Hepatocyte (in vitro differentiated cells): ENCODE results near the gene SPATS2.

Source experiments
- EZH2phosphoT487 ChIP-seq: fragments of 200-600 bp; sonication (generic); IDR thresholded peaks from one replicate; pipeline ENCODE4 v1.6.1; 2018; ENCODE audit warnings: antibody characterized with exemption, mild to moderate bottlenecking, low read depth, moderate library complexity; ENCODE audit not compliant: unreplicated experiment, severe bottlenecking
- TF ChIP-seq, protein P1 (sequence below): fragments of 200-600 bp; sonication (generic); IDR thresholded peaks from 2 replicates; pipeline ENCODE4 v1.5.1; 2016; ENCODE audit warnings: antibody characterized with exemption, mild to moderate bottlenecking; ENCODE audit not compliant: poor library complexity

- TF ChIP-seq, protein P1, sequence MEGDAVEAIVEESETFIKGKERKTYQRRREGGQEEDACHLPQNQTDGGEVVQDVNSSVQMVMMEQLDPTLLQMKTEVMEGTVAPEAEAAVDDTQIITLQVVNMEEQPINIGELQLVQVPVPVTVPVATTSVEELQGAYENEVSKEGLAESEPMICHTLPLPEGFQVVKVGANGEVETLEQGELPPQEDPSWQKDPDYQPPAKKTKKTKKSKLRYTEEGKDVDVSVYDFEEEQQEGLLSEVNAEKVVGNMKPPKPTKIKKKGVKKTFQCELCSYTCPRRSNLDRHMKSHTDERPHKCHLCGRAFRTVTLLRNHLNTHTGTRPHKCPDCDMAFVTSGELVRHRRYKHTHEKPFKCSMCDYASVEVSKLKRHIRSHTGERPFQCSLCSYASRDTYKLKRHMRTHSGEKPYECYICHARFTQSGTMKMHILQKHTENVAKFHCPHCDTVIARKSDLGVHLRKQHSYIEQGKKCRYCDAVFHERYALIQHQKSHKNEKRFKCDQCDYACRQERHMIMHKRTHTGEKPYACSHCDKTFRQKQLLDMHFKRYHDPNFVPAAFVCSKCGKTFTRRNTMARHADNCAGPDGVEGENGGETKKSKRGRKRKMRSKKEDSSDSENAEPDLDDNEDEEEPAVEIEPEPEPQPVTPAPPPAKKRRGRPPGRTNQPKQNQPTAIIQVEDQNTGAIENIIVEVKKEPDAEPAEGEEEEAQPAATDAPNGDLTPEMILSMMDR = no peak
- peak; percentile 74 for TF ChIP-seq EZH2phosphoT487
Measured at GRCh38 chr12:49539406-49540228, 172.4 kb downstream of the SPATS2 start.
